ENCODE measurements around the gene MAMLD1.

- TF ChIP-seq CTCF (IDR thresholded peaks at IDR 0.05; ENCODE audit: insufficient read depth, low read length) (no peak), REST (IDR thresholded peaks at IDR 0.05; ENCODE audit: insufficient replicate concordance, low read depth) (no peak), POLR2AphosphoS5 (IDR thresholded peaks at IDR 0.05; ENCODE audit: low read depth) (no peak)
These were observed 42.5 kb downstream of the MAMLD1 start for GRCh38 chrX:150405576-150405975.
